ENCODE data around the gene OGFR. TPM values are rescaled to one million over a fixed set of nuclear protein-coding genes. Genes with fewer than 3 reads are reported as not detected.
A peak's percentile ranks its signal among the peaks of the same experiment; 100 is the strongest.

The OGFR gene
- total RNA-seq, 1 donor from 2014 or later, result 74.6 TPM

DNA sequence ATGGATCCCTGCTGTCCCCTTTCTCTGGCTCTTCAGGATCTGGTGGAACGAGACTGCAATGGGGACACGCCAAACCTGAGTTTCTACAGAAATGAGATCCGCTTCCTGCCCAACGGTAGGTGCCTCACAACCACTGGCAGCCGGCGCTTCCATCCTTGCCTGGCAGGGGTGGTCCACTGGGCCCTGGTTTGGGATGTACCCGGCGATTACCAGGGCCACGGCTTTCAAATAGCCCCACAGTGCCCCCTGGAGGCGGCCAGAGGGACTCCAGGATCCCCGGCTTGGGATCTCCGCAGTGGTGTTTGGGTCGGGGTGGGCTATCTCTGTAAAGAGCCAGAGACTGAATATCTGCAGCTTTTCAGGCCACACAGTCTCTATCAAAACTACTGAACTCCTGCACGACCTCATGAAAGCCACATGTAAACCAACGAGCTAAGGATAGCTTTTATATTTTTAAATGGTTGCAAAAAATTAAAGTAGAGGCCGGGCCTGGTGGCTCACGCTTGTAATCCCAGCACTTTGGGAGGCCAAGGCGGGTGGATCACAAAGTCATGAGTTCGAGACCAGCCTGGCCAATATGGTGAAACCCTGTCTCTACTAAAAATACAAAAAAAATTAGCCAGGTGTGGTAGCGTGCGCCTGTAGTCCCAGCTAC lies 3.7 kb downstream of the OGFR start:
- intact Hi-C loops (cut with micrococcal nuclease), result loop anchor here (1.0 to 5.0 kb wide), 7 partner anchors 10 to 506 kb away; partner anchors contain the start of genes ADRM1, BHLHE23 and MRGBP
- Mint-ChIP-seq H3K27me3 (no peaks in the 10 kb centered on the region), H3K27ac (peak overlapping the region; percentile 69), H3K4me3 (peak overlapping the region; percentile 48), H3K36me3 (ENCODE audit: low read depth) (peaks cover 59% of the 10 kb centered on the region), H3K4me1 (peaks cover 31% of the 10 kb centered on the region), H3K9me3 (no peaks in the 10 kb centered on the region)
- CTCF ChIA-PET, result interaction anchor here (0.7 to 2.2 kb wide), 10 partner anchors 12 to 309 kb away, joined by 3 to 11 read pairs (median 4); partner anchors contain the start of genes MRGBP and SLCO4A1
- DNase-seq (peak; percentile 75), ATAC-seq (ENCODE audit: low read depth) (peak; percentile 56)
- POLR2A ChIA-PET, result interaction anchor here (0.5 to 1.6 kb wide), 4 partner anchors 8 to 506 kb away, joined by 3 to 4 read pairs (median 4); partner anchors contain the start of gene COL9A3
- TF ChIP-seq, protein P1, sequence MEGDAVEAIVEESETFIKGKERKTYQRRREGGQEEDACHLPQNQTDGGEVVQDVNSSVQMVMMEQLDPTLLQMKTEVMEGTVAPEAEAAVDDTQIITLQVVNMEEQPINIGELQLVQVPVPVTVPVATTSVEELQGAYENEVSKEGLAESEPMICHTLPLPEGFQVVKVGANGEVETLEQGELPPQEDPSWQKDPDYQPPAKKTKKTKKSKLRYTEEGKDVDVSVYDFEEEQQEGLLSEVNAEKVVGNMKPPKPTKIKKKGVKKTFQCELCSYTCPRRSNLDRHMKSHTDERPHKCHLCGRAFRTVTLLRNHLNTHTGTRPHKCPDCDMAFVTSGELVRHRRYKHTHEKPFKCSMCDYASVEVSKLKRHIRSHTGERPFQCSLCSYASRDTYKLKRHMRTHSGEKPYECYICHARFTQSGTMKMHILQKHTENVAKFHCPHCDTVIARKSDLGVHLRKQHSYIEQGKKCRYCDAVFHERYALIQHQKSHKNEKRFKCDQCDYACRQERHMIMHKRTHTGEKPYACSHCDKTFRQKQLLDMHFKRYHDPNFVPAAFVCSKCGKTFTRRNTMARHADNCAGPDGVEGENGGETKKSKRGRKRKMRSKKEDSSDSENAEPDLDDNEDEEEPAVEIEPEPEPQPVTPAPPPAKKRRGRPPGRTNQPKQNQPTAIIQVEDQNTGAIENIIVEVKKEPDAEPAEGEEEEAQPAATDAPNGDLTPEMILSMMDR (IDR thresholded peaks at IDR 0.05), result peak; percentile 48

DNA sequence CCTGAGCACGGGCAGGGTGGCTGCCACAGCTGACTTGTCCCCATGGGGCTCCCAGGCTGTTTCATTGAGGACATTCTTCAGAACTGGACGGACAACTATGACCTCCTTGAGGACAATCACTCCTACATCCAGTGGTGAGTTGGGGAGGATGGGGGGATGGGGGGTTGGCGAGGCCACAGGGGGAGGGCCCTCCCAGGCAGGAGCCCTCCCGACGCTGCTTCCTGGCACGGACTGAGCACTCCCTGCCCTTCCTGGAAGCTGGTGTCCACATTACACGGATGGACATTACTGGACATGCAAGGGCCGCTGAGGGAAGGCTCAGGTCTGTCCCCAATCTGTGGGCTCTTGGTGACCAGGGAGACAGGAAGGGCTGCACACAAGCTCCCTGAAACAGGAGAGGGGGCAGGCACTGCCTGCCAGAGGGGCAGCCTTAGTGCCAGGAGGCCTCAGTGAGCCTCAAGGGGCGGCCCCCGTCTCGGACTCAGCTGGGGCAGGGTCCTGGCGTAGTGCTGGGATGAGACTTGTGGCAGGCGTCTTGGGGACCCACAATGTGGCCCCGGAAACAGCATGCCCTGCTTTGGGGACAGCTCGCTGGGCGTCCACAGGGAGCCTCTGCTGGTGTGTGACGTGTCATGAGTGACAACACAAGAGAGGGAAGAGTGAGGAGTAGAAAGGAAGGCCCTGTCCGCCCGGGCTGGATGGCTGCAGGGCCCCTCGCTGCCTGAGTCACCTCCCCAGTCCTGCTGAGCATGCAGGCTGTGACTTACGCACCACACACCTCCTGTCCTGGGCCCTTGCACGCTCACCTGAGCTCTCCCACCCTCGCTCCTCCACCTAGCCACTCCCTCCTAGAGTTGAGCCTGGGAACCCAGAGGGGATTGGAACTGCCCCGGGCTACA lies 5.1 kb downstream of the OGFR start:
- intact Hi-C loops (cut with micrococcal nuclease), result loop anchor here (5.0 kb wide), 1 partner anchor 198 kb away; the partner anchor contains the start of gene BHLHE23
- POLR2A ChIA-PET, result no interaction called here
- H3K27me3 Mint-ChIP-seq, result no peaks in the 10 kb centered on the region

DNA sequence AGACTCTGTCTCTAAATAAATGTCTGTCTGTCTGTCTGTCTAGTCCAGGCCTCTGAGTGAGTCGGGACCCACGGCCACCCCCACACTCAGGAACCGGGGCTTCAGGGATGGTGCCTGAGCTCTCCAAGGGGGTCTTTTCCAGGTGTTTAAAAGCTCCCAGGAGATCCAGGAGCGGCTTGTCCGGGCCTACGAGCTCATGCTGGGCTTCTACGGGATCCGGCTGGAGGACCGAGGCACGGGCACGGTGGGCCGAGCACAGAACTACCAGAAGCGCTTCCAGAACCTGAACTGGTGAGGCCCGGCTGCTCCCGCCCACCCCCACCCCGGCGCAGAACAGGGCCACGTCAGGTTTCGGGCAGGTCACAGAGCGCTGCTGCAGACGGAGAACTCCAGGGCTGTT lies 6.7 kb downstream of the OGFR start:
- ChIA-PET POLR2A (interaction anchor here (0.6 to 0.8 kb wide), 2 partner anchors 17 to 145 kb away, joined by 3 to 4 read pairs; no protein-coding TSS in a partner anchor), CTCF (interaction anchor here (1.0 kb wide), 1 partner anchor 11 kb away, joined by 3 read pairs; no protein-coding TSS in a partner anchor)
- intact Hi-C loops (cut with micrococcal nuclease), result no loop called here
- H3K4me3 Mint-ChIP-seq, result no peak overlapping the region
- no peak for ATAC-seq (ENCODE audit: low read depth)
- no peaks in the 10 kb centered on the region for H3K9me3 Mint-ChIP-seq
- H3K4me1 Mint-ChIP-seq, result peaks cover 32% of the 10 kb centered on the region
- TF ChIP-seq, protein P1 (IDR thresholded peaks at IDR 0.05), result no peak
- DNase-seq, result no peak
- peaks cover 10% of the 10 kb centered on the region for H3K27me3 Mint-ChIP-seq
- H3K36me3 Mint-ChIP-seq (ENCODE audit: low read depth), result peaks cover 52% of the 10 kb centered on the region
- no peak overlapping the region for H3K27ac Mint-ChIP-seq

More for the DNA sequence above, 5.1 kb downstream of the OGFR start:
- Mint-ChIP-seq H3K36me3 (ENCODE audit: low read depth) (peaks cover 53% of the 10 kb centered on the region), H3K4me3 (no peak overlapping the region), H3K9me3 (no peaks in the 10 kb centered on the region), H3K27ac (no peak overlapping the region), H3K4me1 (peaks cover 27% of the 10 kb centered on the region)
- no peak for DNase-seq
- TF ChIP-seq, protein P1 (IDR thresholded peaks at IDR 0.05), result no peak
- CTCF ChIA-PET, result no interaction called here
- no peak for ATAC-seq (ENCODE audit: low read depth)

DNA sequence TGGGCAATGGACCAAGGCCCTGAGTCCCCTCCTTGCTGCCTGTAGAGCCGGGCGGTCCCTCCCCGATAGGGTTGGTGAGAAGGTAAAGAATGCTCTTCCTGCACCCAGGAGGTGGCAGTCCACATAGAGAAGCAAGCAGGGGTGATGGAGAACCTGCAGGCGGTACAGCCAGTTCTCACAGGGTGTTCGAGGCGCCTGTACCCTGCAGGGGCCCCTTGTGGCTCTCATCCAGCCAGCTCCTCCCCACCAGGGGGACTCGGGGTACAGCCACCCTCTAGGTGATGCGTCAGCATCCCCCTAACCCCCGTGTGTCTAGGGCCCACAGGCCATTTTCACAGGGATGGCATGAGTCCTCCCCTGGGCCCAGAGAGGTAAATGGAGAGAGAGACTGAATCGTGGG lies 7.1 kb downstream of the OGFR start:
- TF ChIP-seq, protein P1 (IDR thresholded peaks at IDR 0.05), result no peak
- H3K36me3 Mint-ChIP-seq (ENCODE audit: low read depth), result peaks cover 49% of the 10 kb centered on the region
- H3K4me3 Mint-ChIP-seq, result no peak overlapping the region
- H3K9me3 Mint-ChIP-seq, result no peaks in the 10 kb centered on the region
- H3K27ac Mint-ChIP-seq, result no peak overlapping the region
- CTCF ChIA-PET, result interaction anchor here (1.0 kb wide), 1 partner anchor 11 kb away, joined by 3 read pairs; no protein-coding TSS in a partner anchor
- H3K4me1 Mint-ChIP-seq, result peaks cover 28% of the 10 kb centered on the region
- peaks cover 12% of the 10 kb centered on the region for H3K27me3 Mint-ChIP-seq
- no peak for DNase-seq
- POLR2A ChIA-PET, result no interaction called here
- intact Hi-C loops (cut with micrococcal nuclease), result no loop called here
- ATAC-seq (ENCODE audit: low read depth), result no peak

Data from activated B cell treated with CpG ODN at 0.5 μM for 24 hours (primary cell).